Ovary (tissue), 1 donor: ENCODE results near the gene LMAN2L.

Source experiments
- EP300 ChIP-seq: sonication (generic); formaldehyde crosslinking; IDR thresholded peaks from one replicate; pipeline ENCODE4 v1.6.1; 2017; ENCODE audit warnings: antibody characterized with exemption
- POLR2A ChIP-seq: fragments of 450-650 bp; IDR thresholded peaks from one replicate; pipeline ENCODE4 v1.6.1; 2017; ENCODE audit warnings: antibody characterized with exemption, mild to moderate bottlenecking, moderate library complexity

GRCh38 chr2:96772903-96773671 is 33.2 kb upstream of the LMAN2L start:
- TF ChIP-seq EP300 (no peak), POLR2A (no peak)
